ENCODE measurements around the gene P2RY10. TPM values are rescaled to one million over a fixed set of nuclear protein-coding genes. Genes with fewer than 3 reads are reported as not detected.

The P2RY10 gene
- total and polyA plus RNA-seq, 2 donors (not counting 1 experiment from before 2014, with no cell fraction given): not detected

GRCh38 chrX:78946178-78946931 is 1.2 kb downstream of the P2RY10 start:
- Histone ChIP-seq H4K20me1 (ENCODE audit: control insufficient read depth, extremely low read depth, insufficient read depth, low read length) (no peaks in the 10 kb centered on the region), H3K27me3 (ENCODE audit: control insufficient read depth, insufficient read depth, low read length) (no peaks in the 10 kb centered on the region), H3K9ac (ENCODE audit: insufficient read depth, low read length) (no peak overlapping the region), H2AFZ (ENCODE audit: low read length) (no peak overlapping the region), H3K4me3 (replicated peaks in 1 of 4; ENCODE audit: control extremely low read depth in 1 of 4, insufficient read depth in 1 of 4, low read depth in 3 of 4, low read length in 4 of 4) (no peak overlapping the region), H3K27ac (ENCODE audit: insufficient read depth, low read length) (no peak overlapping the region), H3K4me1 (ENCODE audit: control insufficient read depth, extremely low read depth, insufficient read depth, low read length) (no peaks in the 10 kb centered on the region), H3K36me3 (ENCODE audit: control insufficient read depth, insufficient read depth, low read length) (no peaks in the 10 kb centered on the region), H3K9me3 (ENCODE audit: control insufficient read depth, insufficient read depth, low read depth, low read length) (no peaks in the 10 kb centered on the region), H3K79me2 (ENCODE audit: control insufficient read depth, insufficient read depth, low read length) (no peaks in the 10 kb centered on the region), H3K4me2 (ENCODE audit: extremely low read depth, insufficient read depth, low read length) (no peak overlapping the region)
- TF ChIP-seq EZH2 (IDR thresholded peaks at IDR 0.05; ENCODE audit: low read length, missing control alignments): no peak
- TF ChIP-seq CTCF (conservative IDR thresholded peaks at IDR 0.05 in 1 of 2, IDR thresholded peaks at IDR 0.05 in 1 of 2; ENCODE audit: low read depth in 1 of 2, low read length in 2 of 2): no peak
- no peak for DNase-seq (ENCODE audit: low read depth in 2 of 2)

- DNase-seq (ENCODE audit: low read depth in 2 of 2): no peak
- H3K36me3 ChIP-seq (ENCODE audit: control insufficient read depth, insufficient read depth, low read length): no peaks in the 10 kb centered on the region
- H3K4me2 ChIP-seq (ENCODE audit: extremely low read depth, insufficient read depth, low read length): no peak overlapping the region
- no peaks in the 10 kb centered on the region for H3K9me3 ChIP-seq (ENCODE audit: control insufficient read depth, insufficient read depth, low read depth, low read length)
- no peak for TF ChIP-seq EZH2 (IDR thresholded peaks at IDR 0.05; ENCODE audit: low read length, missing control alignments)
- H3K27me3 ChIP-seq (ENCODE audit: control insufficient read depth, insufficient read depth, low read length): no peaks in the 10 kb centered on the region
- no peaks in the 10 kb centered on the region for H3K79me2 ChIP-seq (ENCODE audit: control insufficient read depth, insufficient read depth, low read length)
- no peak overlapping the region for H3K4me3 ChIP-seq (replicated peaks in 1 of 4; ENCODE audit: control extremely low read depth in 1 of 4, insufficient read depth in 1 of 4, low read depth in 3 of 4, low read length in 4 of 4)
- H3K27ac ChIP-seq (ENCODE audit: insufficient read depth, low read length): no peak overlapping the region
- H3K9ac ChIP-seq (ENCODE audit: insufficient read depth, low read length): no peak overlapping the region
- no peak overlapping the region for H2AFZ ChIP-seq (ENCODE audit: low read length)
- no peaks in the 10 kb centered on the region for H3K4me1 ChIP-seq (ENCODE audit: control insufficient read depth, extremely low read depth, insufficient read depth, low read length)
- no peaks in the 10 kb centered on the region for H4K20me1 ChIP-seq (ENCODE audit: control insufficient read depth, extremely low read depth, insufficient read depth, low read length)
Measured at GRCh38 chrX:78950009-78950835, 5.0 kb downstream of the P2RY10 start.

- DNase-seq (ENCODE audit: low read depth in 2 of 2): no peak
- no peak for TF ChIP-seq CTCF (conservative IDR thresholded peaks at IDR 0.05 in 1 of 2, IDR thresholded peaks at IDR 0.05 in 1 of 2; ENCODE audit: low read depth in 1 of 2, low read length in 2 of 2)
- no peak for TF ChIP-seq EZH2 (IDR thresholded peaks at IDR 0.05; ENCODE audit: low read length, missing control alignments)
- Histone ChIP-seq H3K9ac (ENCODE audit: insufficient read depth, low read length) (no peak overlapping the region), H2AFZ (ENCODE audit: low read length) (no peak overlapping the region), H3K36me3 (ENCODE audit: control insufficient read depth, insufficient read depth, low read length) (no peaks in the 10 kb centered on the region), H3K27me3 (ENCODE audit: control insufficient read depth, insufficient read depth, low read length) (no peaks in the 10 kb centered on the region), H3K79me2 (ENCODE audit: control insufficient read depth, insufficient read depth, low read length) (no peaks in the 10 kb centered on the region), H4K20me1 (ENCODE audit: control insufficient read depth, extremely low read depth, insufficient read depth, low read length) (no peaks in the 10 kb centered on the region), H3K4me1 (ENCODE audit: control insufficient read depth, extremely low read depth, insufficient read depth, low read length) (no peaks in the 10 kb centered on the region), H3K9me3 (ENCODE audit: control insufficient read depth, insufficient read depth, low read depth, low read length) (no peaks in the 10 kb centered on the region), H3K27ac (ENCODE audit: insufficient read depth, low read length) (no peak overlapping the region), H3K4me2 (ENCODE audit: extremely low read depth, insufficient read depth, low read length) (no peak overlapping the region), H3K4me3 (replicated peaks in 1 of 4; ENCODE audit: control extremely low read depth in 1 of 4, insufficient read depth in 1 of 4, low read depth in 3 of 4, low read length in 4 of 4) (no peak overlapping the region)
Measured at GRCh38 chrX:78957049-78957767, 12.0 kb downstream of the P2RY10 start.

Measured in fibroblast of lung (primary cell).